Muscle layer of colon (tissue), 2 donors: ENCODE results near the gene MAP10.
"Not testable (repeated sequence)": the region's sequence is repeated elsewhere in the genome, so short reads cannot be mapped to it uniquely, and the experiment has no call there.

Experiments
- H3K27ac ChIP-seq: one replicate; pipeline ENCODE4 v1.7.0; 2013; ENCODE audit warnings: low read depth, mild to moderate bottlenecking, low read length, moderate library complexity
- H3K27me3 ChIP-seq, 2 donors: one replicate each; pipeline ENCODE4 v1.7.0; 2013; ENCODE audit warnings: low read length in 2 of 2, mild to moderate bottlenecking in 2 of 2; ENCODE audit not compliant: insufficient read depth in 2 of 2, control insufficient read depth in 1 of 2
- H3K36me3 ChIP-seq: one replicate; pipeline ENCODE4 v1.7.0; 2013; ENCODE audit warnings: mild to moderate bottlenecking, low read length; ENCODE audit not compliant: insufficient read depth
- H3K4me1 ChIP-seq: one replicate; pipeline ENCODE4 v1.7.0; 2013; ENCODE audit warnings: mild to moderate bottlenecking, low read length; ENCODE audit not compliant: insufficient read depth
- H3K4me3 ChIP-seq, 2 donors: one replicate each; pipeline ENCODE4 v1.7.0; 2013; ENCODE audit warnings: low read length in 2 of 2, low read depth in 1 of 2, mild to moderate bottlenecking in 1 of 2, moderate library complexity in 1 of 2
- H3K9ac ChIP-seq: one replicate; pipeline ENCODE4 v1.7.0; 2013; ENCODE audit warnings: low read length
- H3K9me3 ChIP-seq: one replicate; pipeline ENCODE4 v1.7.0; 2013; ENCODE audit warnings: mild to moderate bottlenecking, low read length
- donor health status: abdominal sarcoma.
- donor health status: Adenocarcinoma of cecum.

The MAP10 gene

GRCh38 chr1:232780354-232780753, 24.9 kb upstream of the MAP10 start:
- no peak overlapping the region for H3K9ac ChIP-seq
- H3K27ac ChIP-seq, result no peak overlapping the region
- no peaks in the 10 kb centered on the region for H3K9me3 ChIP-seq
- H3K4me1 ChIP-seq, result no peaks in the 10 kb centered on the region
- no peaks in the 10 kb centered on the region for H3K36me3 ChIP-seq
- H3K4me3 ChIP-seq, result no peak overlapping the region
- H3K27me3 ChIP-seq, result no peaks in the 10 kb centered on the region

GRCh38 chr1:232784794-232785193, 20.4 kb upstream of the MAP10 start:
- Histone ChIP-seq H3K9ac (no peak overlapping the region), H3K27me3 (no peaks in the 10 kb centered on the region), H3K4me3 (no peak overlapping the region), H3K27ac (no peak overlapping the region), H3K36me3 (no peaks in the 10 kb centered on the region), H3K4me1 (no peaks in the 10 kb centered on the region), H3K9me3 (no peaks in the 10 kb centered on the region)

- H3K9me3 ChIP-seq, H3K4me1 ChIP-seq, H3K9ac ChIP-seq, H3K27me3 ChIP-seq, H3K36me3 ChIP-seq, H3K27ac ChIP-seq, H3K4me3 ChIP-seq: not testable (repeated sequence)
These were observed 19.6 kb upstream of the MAP10 start for GRCh38 chr1:232785630-232786029.

GRCh38 chr1:232786845-232787455, 18.3 kb upstream of the MAP10 start:
- H3K36me3 ChIP-seq, result no peaks in the 10 kb centered on the region
- H3K27ac ChIP-seq, result no peak overlapping the region
- no peak overlapping the region for H3K9ac ChIP-seq
- no peaks in the 10 kb centered on the region for H3K9me3 ChIP-seq
- no peak overlapping the region for H3K4me3 ChIP-seq
- no peaks in the 10 kb centered on the region for H3K4me1 ChIP-seq
- H3K27me3 ChIP-seq, result no peaks in the 10 kb centered on the region

- H3K4me1 ChIP-seq, result no peaks in the 10 kb centered on the region
- no peak overlapping the region for H3K4me3 ChIP-seq
- H3K9me3 ChIP-seq, result no peaks in the 10 kb centered on the region
- H3K36me3 ChIP-seq, result no peaks in the 10 kb centered on the region
- no peak overlapping the region for H3K27ac ChIP-seq
- no peaks in the 10 kb centered on the region for H3K27me3 ChIP-seq
- H3K9ac ChIP-seq, result no peak overlapping the region
These were observed 16.9 kb upstream of the MAP10 start for GRCh38 chr1:232788235-232788872.

- no peaks in the 10 kb centered on the region for H3K4me1 ChIP-seq
- no peaks in the 10 kb centered on the region for H3K9me3 ChIP-seq
- H3K36me3 ChIP-seq, result no peaks in the 10 kb centered on the region
- no peak overlapping the region for H3K27ac ChIP-seq
- no peak overlapping the region for H3K4me3 ChIP-seq
- no peak overlapping the region for H3K9ac ChIP-seq
- H3K27me3 ChIP-seq, result no peaks in the 10 kb centered on the region
These were observed 15.6 kb upstream of the MAP10 start for GRCh38 chr1:232789651-232790050.

- no peaks in the 10 kb centered on the region for H3K36me3 ChIP-seq
- H3K4me1 ChIP-seq, result no peaks in the 10 kb centered on the region
- H3K27me3 ChIP-seq, result no peaks in the 10 kb centered on the region
- H3K4me3 ChIP-seq, result no peak overlapping the region
- no peaks in the 10 kb centered on the region for H3K9me3 ChIP-seq
- no peak overlapping the region for H3K27ac ChIP-seq
- H3K9ac ChIP-seq, result no peak overlapping the region
These were observed 12.3 kb upstream of the MAP10 start for GRCh38 chr1:232792949-232793348.

GRCh38 chr1:232793944-232794343, 11.3 kb upstream of the MAP10 start:
- no peaks in the 10 kb centered on the region for H3K4me1 ChIP-seq
- H3K9me3 ChIP-seq, result no peaks in the 10 kb centered on the region
- H3K4me3 ChIP-seq, result no peak overlapping the region
- H3K27ac ChIP-seq, result no peak overlapping the region
- H3K36me3 ChIP-seq, result no peaks in the 10 kb centered on the region
- no peak overlapping the region for H3K9ac ChIP-seq
- no peaks in the 10 kb centered on the region for H3K27me3 ChIP-seq

GRCh38 chr1:232795497-232796053, 9.6 kb upstream of the MAP10 start:
- no peaks in the 10 kb centered on the region for H3K4me1 ChIP-seq
- H3K9me3 ChIP-seq, result no peaks in the 10 kb centered on the region
- no peak overlapping the region for H3K27ac ChIP-seq
- no peaks in the 10 kb centered on the region for H3K36me3 ChIP-seq
- H3K9ac ChIP-seq, result no peak overlapping the region
- H3K4me3 ChIP-seq, result no peak overlapping the region
- no peaks in the 10 kb centered on the region for H3K27me3 ChIP-seq

GRCh38 chr1:232797856-232798510, 7.2 kb upstream of the MAP10 start:
- Histone ChIP-seq H3K4me1 (no peaks in the 10 kb centered on the region), H3K27me3 (no peaks in the 10 kb centered on the region), H3K9ac (no peak overlapping the region), H3K9me3 (no peaks in the 10 kb centered on the region), H3K4me3 (no peak overlapping the region), H3K27ac (no peak overlapping the region), H3K36me3 (no peaks in the 10 kb centered on the region)

GRCh38 chr1:232798920-232799319, 6.3 kb upstream of the MAP10 start:
- no peak overlapping the region for H3K27ac ChIP-seq
- H3K9ac ChIP-seq, result no peak overlapping the region
- no peaks in the 10 kb centered on the region for H3K27me3 ChIP-seq
- no peaks in the 10 kb centered on the region for H3K4me1 ChIP-seq
- H3K36me3 ChIP-seq, result no peaks in the 10 kb centered on the region
- no peaks in the 10 kb centered on the region for H3K9me3 ChIP-seq
- H3K4me3 ChIP-seq, result no peak overlapping the region
